ACC112 (cell line): ENCODE data around the gene TTLL5.

Experiments used
- H2AFZ ChIP-seq: fragments of 200-600 bp; sonication (generic); one replicate; pipeline ENCODE4 v1.6.0; 2017; ENCODE audit warnings: antibody characterized with exemption, low read length; ENCODE audit not compliant: unreplicated experiment
- H3K27ac ChIP-seq: fragments of 200-600 bp; sonication (generic); 2 replicates; pipeline ENCODE4 v1.5.1; 2014; ENCODE audit warnings: low read depth, mild to moderate bottlenecking, antibody characterized with exemption, low read length, moderate library complexity
- H3K27me3 ChIP-seq: fragments of 200-600 bp; sonication (generic); 2 replicates; pipeline ENCODE4 v1.6.1; 2014; ENCODE audit warnings: mild to moderate bottlenecking, antibody characterized with exemption, low read length, moderate library complexity, mixed read lengths; ENCODE audit not compliant: insufficient read depth
- H3K36me3 ChIP-seq: fragments of 200-600 bp; sonication (generic); 2 replicates; pipeline ENCODE4 v1.6.1; 2016; ENCODE audit warnings: mild to moderate bottlenecking, antibody characterized with exemption, low read length, moderate library complexity, mixed read lengths; ENCODE audit not compliant: insufficient read depth
- H3K4me1 ChIP-seq: fragments of 200-600 bp; sonication (generic); one replicate; pipeline ENCODE4 v1.6.1; 2016; ENCODE audit warnings: low read length, mixed read lengths; ENCODE audit not compliant: insufficient read depth, unreplicated experiment, control insufficient read depth
- H3K4me3 ChIP-seq: fragments of 200-600 bp; sonication (generic); 2 replicates; pipeline ENCODE4 v1.5.1; 2014; ENCODE audit warnings: mild to moderate bottlenecking, low read depth, low read length
- H3K79me2 ChIP-seq: fragments of 200-600 bp; sonication (generic); one replicate; pipeline ENCODE4 v1.6.0; 2016; ENCODE audit warnings: low read length; ENCODE audit not compliant: control insufficient read depth, unreplicated experiment, insufficient read depth

TTLL5 gene

DNA sequence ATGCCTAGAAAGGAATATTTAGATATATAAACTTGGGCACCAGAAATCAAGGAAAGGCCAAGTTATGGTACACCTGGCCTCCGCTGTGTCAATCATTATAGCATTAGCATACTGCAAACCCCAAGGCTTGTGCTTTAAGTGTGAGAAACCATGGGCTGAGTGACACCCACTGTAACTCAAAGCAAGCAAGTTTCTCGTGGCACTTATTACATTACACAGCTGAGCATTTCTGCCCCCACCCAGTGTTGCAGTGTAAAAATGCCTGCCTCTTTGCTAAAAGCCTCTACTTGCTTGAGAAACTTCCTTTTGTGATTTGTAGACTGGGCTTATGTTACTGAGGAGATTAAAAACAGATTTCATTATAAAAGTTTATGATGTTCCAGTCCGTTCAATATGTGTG, 198.7 kb downstream of the TTLL5 start:
- no peak overlapping the region for H2AFZ ChIP-seq
- no peak overlapping the region for H3K27ac ChIP-seq
- peaks cover 35% of the 10 kb centered on the region for H3K4me1 ChIP-seq
- no peaks in the 10 kb centered on the region for H3K27me3 ChIP-seq
- H3K79me2 ChIP-seq = no peaks in the 10 kb centered on the region
- H3K4me3 ChIP-seq = no peak overlapping the region
- no peaks in the 10 kb centered on the region for H3K36me3 ChIP-seq

DNA sequence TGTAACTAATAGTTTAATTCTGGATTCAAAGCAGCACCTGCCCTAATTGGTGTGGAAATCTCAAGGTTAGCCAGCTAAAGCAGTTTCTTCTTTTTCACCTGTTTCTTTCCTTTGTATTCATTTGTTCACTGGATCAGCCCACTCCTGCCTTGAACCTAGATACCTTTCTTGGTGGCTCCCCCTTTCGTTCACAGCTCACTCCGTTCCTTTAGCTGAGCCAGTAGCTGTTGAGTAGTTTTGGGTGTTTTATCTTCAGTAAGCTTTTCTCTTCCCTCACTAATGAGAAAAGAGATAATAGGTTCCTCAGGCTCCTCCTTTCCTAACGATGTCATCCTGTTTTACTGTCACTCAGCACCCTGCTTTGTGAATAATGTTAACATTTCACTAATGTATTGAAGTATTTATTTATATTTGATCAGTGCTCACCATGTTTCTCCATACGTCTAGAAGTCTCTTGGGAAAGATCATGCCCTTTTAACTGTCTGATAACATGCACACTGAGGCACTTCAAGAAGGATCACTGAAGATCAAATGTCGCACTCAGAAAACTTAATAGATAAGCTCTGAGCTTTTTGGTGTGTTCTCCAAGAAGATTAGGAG, 199.6 kb downstream of the TTLL5 start:
- Histone ChIP-seq H2AFZ (no peak overlapping the region), H3K4me1 (peaks cover 44% of the 10 kb centered on the region), H3K4me3 (peak overlapping the region; percentile 51; the same call in 1 of the 2 replicates), H3K79me2 (no peaks in the 10 kb centered on the region), H3K27ac (peak overlapping the region; percentile 89), H3K27me3 (no peaks in the 10 kb centered on the region), H3K36me3 (no peaks in the 10 kb centered on the region)

DNA sequence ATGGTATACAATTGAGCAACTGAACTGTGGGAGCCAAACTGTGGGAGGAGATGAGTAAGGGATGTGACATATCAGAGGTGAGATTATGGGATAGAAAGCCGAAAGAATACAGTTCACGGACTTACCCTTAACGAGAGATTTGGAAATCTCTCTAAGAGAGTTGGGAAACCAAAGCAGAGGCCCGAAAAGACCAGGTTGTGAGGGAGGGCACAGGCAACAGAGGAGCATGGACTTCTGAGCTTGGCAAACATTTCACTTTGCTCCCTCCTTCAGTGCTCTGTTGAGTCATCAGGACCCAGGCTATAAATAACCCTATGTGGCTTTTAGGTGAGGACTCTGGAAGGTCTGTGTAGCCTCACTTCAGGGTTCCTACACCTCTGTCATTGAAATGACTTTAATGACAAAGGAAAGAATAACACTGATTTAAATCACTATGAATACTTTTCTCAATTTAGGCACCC, 200.1 kb downstream of the TTLL5 start:
- peak overlapping the region; percentile 51; the same call in 1 of the 2 replicates for H3K4me3 ChIP-seq
- no peaks in the 10 kb centered on the region for H3K27me3 ChIP-seq
- no peaks in the 10 kb centered on the region for H3K36me3 ChIP-seq
- H2AFZ ChIP-seq = no peak overlapping the region
- no peaks in the 10 kb centered on the region for H3K79me2 ChIP-seq
- H3K27ac ChIP-seq = peak overlapping the region; percentile 89
- peaks cover 49% of the 10 kb centered on the region for H3K4me1 ChIP-seq

DNA sequence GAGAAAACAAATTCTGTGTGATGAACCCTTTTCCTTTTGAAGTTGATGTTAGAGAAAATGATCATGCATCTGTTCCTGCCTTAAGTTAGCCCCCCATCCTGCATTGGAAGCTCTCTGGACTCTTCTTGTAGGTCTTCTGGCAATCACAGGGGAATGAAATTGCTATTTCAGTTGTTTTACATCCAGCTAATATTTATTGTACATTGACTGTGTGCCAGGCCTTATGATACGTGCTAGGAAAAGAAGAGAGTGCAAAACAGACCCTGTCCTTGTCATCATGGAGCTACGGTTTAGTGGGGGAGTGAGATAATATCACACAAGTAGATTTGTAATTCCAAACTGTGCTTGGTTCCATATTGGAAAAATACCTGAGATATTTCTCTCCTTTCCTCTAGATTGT, 202.2 kb downstream of the TTLL5 start:
- Histone ChIP-seq H3K27me3 (no peaks in the 10 kb centered on the region), H3K79me2 (no peaks in the 10 kb centered on the region), H3K36me3 (no peaks in the 10 kb centered on the region), H3K27ac (no peak overlapping the region), H3K4me3 (no peak overlapping the region), H2AFZ (no peak overlapping the region), H3K4me1 (peaks cover 63% of the 10 kb centered on the region)

DNA sequence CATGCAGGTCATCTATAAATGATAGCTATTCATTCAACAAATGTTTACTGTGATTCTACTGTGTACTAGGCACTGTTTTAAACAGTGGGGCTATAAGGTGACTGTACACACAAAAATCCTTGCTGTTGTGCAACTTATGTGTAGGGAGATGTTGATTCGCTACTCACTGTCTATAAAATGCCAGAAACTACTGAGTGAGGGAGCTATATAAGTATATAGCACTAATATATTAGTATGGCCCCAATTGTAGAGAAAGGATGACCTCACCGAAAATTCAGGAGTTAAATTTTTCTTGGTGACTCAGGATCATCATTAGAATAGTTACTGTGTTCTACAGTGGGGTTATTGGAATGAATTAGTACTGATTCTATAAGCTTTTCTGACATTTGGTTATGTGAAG, 203.3 kb downstream of the TTLL5 start:
- no peak overlapping the region for H2AFZ ChIP-seq
- H3K27ac ChIP-seq = peak overlapping the region; percentile 65
- H3K36me3 ChIP-seq = no peaks in the 10 kb centered on the region
- H3K4me1 ChIP-seq = peaks cover 74% of the 10 kb centered on the region
- H3K4me3 ChIP-seq = no peak overlapping the region
- no peaks in the 10 kb centered on the region for H3K27me3 ChIP-seq
- no peaks in the 10 kb centered on the region for H3K79me2 ChIP-seq

DNA sequence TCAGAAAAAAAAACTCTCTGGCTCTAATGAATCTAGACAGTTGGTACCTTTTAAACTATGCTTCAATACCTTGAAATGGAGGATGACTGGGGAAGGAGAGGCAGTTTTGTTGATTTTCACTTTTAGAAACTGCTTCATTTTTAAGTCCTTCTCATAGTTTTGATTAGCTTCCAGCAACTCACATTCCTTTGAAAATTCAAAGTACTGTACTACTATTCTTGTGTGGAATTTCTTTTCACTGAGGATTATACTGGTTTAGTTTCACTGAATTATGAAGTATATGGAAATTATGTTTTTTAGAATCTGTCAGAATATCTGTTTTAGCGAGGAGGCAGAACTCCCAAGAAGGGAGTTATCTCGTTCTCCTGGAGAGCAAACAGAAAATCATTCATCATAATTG, 204.5 kb downstream of the TTLL5 start:
- peak overlapping the region; percentile 65 for H3K27ac ChIP-seq
- no peaks in the 10 kb centered on the region for H3K36me3 ChIP-seq
- H3K4me3 ChIP-seq = no peak overlapping the region
- H2AFZ ChIP-seq = no peak overlapping the region
- H3K79me2 ChIP-seq = no peaks in the 10 kb centered on the region
- no peaks in the 10 kb centered on the region for H3K27me3 ChIP-seq
- peaks cover 68% of the 10 kb centered on the region for H3K4me1 ChIP-seq

DNA sequence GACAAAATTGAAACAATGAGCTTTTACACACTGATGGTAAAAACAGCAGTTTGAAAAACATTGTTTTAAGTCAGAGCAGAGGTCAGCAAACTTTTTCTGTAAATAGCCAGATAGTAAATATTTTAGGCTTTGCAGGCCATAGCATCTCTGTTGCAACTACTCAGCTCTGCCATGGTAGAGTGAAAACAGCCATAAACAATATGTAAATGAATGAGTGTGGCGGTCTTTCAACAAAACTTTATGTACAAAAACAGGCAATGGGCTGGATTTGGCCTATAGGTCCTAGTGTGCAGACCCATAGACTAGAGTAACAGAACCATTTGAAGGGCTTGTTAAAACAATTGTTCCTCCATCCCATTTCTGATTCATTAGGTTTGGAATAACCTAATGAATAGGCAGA, 205.9 kb downstream of the TTLL5 start:
- no peaks in the 10 kb centered on the region for H3K79me2 ChIP-seq
- peak overlapping the region; percentile 90; the same call in 1 of the 2 replicates for H3K27ac ChIP-seq
- H3K4me1 ChIP-seq = peaks cover 64% of the 10 kb centered on the region
- no peak overlapping the region for H3K4me3 ChIP-seq
- no peak overlapping the region for H2AFZ ChIP-seq
- no peaks in the 10 kb centered on the region for H3K36me3 ChIP-seq
- H3K27me3 ChIP-seq = no peaks in the 10 kb centered on the region

DNA sequence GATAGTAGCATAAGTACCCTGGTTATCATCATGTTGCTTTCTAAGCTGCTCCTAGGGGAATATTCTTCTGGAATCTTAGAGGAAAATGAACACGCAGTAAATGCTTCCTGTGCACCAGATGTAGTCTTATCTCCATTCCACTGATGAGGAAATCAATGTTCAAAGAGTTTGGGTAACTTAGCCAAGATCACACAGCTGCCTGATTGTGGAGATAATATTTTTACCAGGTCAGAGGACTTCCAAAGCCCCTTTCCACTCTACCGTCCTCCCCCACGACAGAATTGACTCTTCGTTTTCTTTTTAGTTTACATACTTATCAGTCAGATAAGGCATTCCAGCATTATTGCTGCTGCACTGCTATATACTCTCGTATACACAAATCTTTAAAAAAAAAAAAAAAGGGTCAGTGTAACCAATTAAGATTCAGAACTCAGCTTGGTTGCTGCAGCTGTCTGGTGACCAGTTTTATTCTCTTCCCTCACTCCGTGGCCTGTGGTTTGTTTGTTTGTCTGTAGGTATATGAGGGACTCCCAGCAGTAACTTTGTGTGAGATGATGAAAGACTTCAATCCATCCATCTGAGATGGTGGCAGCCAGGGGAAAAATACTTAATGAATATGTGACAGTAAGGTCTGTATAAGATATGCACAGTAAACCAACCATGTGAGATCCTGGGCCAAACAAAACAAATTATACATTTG, 210.3 kb downstream of the TTLL5 start:
- H3K27me3 ChIP-seq = no peaks in the 10 kb centered on the region
- no peaks in the 10 kb centered on the region for H3K79me2 ChIP-seq
- H3K27ac ChIP-seq = no peak overlapping the region

DNA sequence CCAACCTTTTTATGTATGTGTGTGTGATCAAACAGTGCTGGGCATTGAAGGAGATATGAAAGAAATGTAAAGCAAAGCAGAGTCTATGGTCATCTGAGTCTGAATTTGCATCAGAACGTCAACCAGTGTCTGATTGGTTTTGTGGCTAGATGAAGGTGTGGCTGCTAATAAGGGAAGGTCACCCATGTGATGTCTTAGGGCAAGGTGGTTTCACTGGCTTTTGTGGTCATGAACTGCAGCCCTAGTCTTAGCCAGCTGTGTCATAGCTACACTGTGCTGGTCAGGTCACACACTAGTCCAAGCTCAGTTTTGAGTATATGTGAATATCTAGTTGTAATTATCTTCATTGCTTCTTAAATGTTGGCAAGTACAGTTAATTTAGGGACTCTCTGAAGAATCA, 214.9 kb downstream of the TTLL5 start:
- Histone ChIP-seq H2AFZ (no peak overlapping the region), H3K27ac (peak overlapping the region; percentile 94; the same call in 1 of the 2 replicates), H3K4me1 (peaks cover 52% of the 10 kb centered on the region), H3K79me2 (no peaks in the 10 kb centered on the region), H3K4me3 (no peak overlapping the region), H3K36me3 (peaks cover 3% of the 10 kb centered on the region; the same call in 1 of the 2 replicates), H3K27me3 (no peaks in the 10 kb centered on the region)

More for the DNA sequence above, 210.3 kb downstream of the TTLL5 start:
- Histone ChIP-seq H2AFZ (no peak overlapping the region), H3K4me3 (no peak overlapping the region), H3K4me1 (peaks cover 43% of the 10 kb centered on the region), H3K36me3 (peaks cover 3% of the 10 kb centered on the region; the same call in 1 of the 2 replicates)

DNA sequence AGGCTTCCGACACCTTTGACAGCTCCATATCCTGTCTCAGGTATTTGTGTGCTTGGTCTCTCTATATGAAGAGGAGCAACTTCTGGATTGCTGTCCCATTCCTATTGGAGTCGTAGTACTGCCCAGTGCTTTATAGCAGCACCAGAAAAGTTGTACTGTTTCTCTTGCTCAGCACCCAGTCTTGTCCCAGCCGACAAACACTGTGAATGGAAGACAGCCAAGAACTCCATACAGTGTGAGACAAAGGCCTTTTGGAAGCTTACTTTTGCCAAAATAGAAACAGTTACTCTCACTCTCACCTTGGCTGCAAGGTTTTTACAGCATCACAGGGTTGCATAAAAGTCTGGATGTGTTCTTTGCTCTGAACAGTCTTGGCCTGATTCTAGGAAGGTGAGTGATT, 215.5 kb downstream of the TTLL5 start:
- H3K27me3 ChIP-seq = no peaks in the 10 kb centered on the region
- H3K79me2 ChIP-seq = no peaks in the 10 kb centered on the region
- peaks cover 46% of the 10 kb centered on the region for H3K4me1 ChIP-seq
- H2AFZ ChIP-seq = no peak overlapping the region
- no peak overlapping the region for H3K4me3 ChIP-seq
- peak overlapping the region; percentile 94 for H3K27ac ChIP-seq
- peaks cover 3% of the 10 kb centered on the region; the same call in 1 of the 2 replicates for H3K36me3 ChIP-seq

DNA sequence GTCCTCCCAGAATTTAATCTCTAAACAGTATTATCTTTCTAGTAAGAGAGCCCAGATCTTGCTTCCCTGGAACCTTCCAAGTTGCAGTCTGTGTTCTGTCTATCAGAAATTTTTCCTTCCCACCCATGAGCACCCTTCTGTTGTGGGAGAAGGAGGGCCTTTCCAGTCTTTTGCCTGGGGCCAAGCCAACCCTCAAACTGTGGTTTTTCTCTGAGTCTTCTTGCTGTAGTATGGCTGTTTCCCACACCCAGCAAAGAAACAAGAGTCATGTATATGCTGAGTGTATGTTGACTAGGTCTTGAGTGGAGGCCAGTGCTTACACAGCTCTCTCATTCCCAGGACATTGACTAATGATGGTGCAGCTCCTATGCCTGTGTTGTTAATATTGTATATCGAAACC, 216.2 kb downstream of the TTLL5 start:
- peak overlapping the region; percentile 94 for H3K27ac ChIP-seq
- H2AFZ ChIP-seq = no peak overlapping the region
- peaks cover 42% of the 10 kb centered on the region for H3K4me1 ChIP-seq
- H3K4me3 ChIP-seq = no peak overlapping the region
- H3K79me2 ChIP-seq = no peaks in the 10 kb centered on the region
- H3K36me3 ChIP-seq = peaks cover 3% of the 10 kb centered on the region; the same call in 1 of the 2 replicates
- H3K27me3 ChIP-seq = no peaks in the 10 kb centered on the region
